HG03565 (cell line): Measurements from ENCODE around the gene SF3B4.
A peak's percentile ranks its signal among the peaks of the same experiment; 100 is the strongest.
"Not testable (repeated sequence)": the region's sequence is repeated elsewhere in the genome, so short reads cannot be mapped to it uniquely, and the experiment has no call there.

ENCODE experiments used
- ATAC-seq: cut with Tn5 transposase; IDR thresholded peaks from one replicate; pipeline ENCODE4 v1.9.1; 2021; ENCODE audit warnings: mild to moderate bottlenecking, moderate library complexity; ENCODE audit not compliant: unreplicated experiment

The SF3B4 gene

DNA sequence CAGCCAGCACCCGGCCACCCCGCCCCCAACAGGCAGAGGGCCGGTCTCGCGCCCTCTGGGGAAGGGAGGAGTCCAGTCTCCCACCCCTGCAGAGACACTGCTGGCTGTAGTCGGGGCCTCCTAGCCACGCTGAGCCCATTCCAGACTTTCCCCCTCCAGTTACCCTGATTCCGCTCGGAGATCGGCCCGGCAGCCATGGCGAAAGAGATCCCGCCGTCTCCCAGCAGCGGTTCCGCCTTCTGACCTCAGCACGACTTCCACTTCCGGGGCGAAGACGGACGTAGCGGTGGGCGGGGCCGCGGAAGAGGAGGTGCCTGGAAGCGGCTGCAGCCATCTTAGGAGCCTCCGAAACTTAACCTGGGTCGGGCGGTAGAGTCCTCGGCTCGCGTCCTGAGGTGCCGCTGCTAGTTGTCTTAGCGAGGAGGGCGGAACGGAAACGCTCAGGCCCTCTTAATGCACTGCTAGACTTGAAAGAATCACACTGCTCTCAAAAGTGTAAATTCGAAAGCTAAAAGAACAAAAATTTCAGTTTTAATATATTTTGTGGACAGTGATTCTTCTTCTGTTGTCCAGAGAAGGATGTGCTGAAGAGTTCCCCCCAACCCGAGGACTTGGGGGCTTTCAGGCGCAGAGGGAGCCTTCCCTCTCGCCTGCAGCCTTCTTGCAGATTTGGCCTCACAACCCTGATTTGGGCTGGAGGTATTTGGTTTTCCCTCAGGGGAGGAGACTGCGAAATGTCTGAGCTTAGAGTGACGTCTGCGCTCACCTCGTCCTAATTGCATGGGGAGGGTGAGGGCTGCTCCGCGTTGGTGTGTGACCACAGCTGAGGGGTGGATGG is at the start of gene SF3B4:
Gene SF3B4, minus strand, starts transcription at position 241 of the 838 bp plus-strand sequence. Its CDS starts 44 bp downstream, at position 197.
- ATAC-seq = peak; percentile 81

GRCh38 chr1:149977345-149977744 is 49.7 kb upstream of the SF3B4 start:
- ATAC-seq = no peak

DNA sequence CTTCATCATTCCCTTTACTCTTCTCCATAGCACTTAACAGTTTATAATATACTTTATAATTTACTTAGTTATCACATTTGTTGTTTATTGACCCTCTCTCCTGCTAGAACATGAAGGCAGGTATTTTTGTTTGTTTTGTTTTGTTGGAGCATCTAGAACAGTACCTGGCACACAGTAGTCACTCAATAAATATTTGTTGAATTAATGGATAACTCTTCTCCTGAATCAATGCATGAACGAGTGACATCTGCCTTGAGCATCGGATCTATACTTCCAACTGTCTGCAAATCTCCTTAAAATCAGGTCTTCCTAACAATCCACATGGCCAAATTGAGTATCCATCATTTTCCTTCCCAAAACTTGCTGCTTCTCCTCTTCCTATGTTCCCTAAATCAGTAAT is 44.9 kb upstream of the SF3B4 start:
- ATAC-seq = no peak

- no peak for ATAC-seq
Observed at GRCh38 chr1:149967646-149968045, 40.0 kb upstream of the SF3B4 start.

GRCh38 chr1:149967041-149967440 is 39.4 kb upstream of the SF3B4 start:
- no peak for ATAC-seq

GRCh38 chr1:149966405-149966804 is 38.8 kb upstream of the SF3B4 start:
- no peak for ATAC-seq

DNA sequence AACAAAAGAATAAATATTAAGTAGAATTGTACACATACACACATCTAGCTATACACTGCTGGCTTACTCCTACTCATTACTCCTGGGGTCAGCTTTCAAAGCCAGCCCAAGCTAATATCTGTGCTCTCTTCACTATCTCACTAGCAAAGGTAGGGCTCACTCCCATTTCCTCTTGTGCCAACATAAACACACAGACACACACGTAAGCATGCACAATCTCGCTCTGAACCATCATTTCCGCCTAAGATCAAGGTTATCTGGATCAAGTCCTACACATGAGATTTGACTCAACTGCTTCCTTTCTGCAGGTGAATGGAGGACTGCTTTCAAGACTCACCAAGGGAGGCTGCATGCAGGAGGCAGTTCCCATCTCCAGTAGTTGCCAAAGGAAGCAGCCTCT is 37.8 kb upstream of the SF3B4 start:
- no peak for ATAC-seq

DNA sequence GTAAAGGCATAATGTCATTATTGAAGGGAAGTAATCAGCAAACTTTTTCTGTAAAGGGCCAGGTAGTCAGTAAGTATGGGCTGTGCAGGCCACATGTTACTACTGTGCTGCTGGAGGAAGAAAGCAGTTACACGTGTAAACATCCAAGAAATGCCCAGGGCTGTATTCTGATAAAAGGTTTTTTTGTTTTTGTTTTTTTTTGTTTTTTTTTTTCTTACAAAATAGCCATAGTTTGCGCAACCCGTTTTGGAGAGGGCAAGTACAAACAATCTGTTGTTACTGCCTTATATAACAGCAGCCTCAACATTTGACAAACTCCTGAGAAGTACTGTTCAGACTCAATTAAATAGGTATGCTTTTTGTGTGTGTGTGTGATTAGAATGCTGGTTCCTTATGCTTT is 35.8 kb upstream of the SF3B4 start:
- ATAC-seq = no peak

- no peak for ATAC-seq
Observed at GRCh38 chr1:149962736-149963135, 35.1 kb upstream of the SF3B4 start.

DNA sequence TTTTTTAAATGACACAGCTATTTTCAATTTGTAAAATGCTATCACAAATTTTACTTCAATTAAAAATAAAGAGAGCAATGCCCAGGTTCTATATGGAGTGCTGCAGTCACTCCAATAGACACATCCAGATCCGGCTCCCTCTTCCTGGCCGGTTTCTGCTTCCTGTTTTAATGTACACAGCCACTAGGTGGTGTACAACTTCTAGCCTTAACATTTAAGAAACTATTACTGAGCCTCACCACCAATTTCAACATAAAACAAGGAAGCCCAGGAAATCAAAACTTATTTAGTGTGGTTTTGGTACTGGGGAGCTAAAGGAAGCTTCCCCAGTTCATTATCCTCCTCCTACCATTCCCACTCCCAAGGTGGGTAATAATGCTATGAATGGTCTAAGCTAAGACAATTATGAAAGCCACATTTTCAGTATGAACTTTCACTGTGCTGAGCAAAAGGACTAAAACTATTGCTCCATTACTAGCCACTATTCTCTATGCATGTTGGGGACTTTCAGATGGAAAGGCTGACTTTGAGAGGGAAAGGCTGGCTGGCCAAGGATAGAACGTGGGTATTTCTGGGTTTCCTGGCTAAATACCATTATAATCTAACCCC is 34.5 kb upstream of the SF3B4 start:
- ATAC-seq = no peak

- ATAC-seq = not testable (repeated sequence)
Observed at GRCh38 chr1:149957548-149957947, 29.9 kb upstream of the SF3B4 start.

DNA sequence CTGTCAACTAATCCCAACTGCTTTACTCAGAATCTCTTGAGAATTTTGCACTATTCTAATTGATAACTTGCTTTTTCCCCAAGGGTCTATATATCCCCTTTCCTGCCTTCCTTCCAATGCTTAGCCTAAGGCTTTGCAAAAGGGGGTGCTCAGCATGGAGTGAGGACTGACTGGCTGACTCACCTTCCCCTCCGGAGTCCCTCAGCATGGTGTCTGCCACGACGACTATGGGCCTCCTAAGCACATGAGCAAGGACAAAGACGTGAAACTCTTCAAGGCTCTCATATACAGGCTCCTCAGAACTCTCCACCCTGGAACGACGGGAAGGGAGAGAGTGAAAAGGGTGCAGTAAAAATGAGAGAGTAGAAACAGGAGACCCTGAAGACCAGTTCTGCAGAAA is 22.3 kb upstream of the SF3B4 start:
- no peak for ATAC-seq

GRCh38 chr1:149945206-149945605 is 17.6 kb upstream of the SF3B4 start:
- ATAC-seq = no peak

GRCh38 chr1:149942885-149943284 is 15.3 kb upstream of the SF3B4 start:
- no peak for ATAC-seq

GRCh38 chr1:149942207-149942606 is 14.6 kb upstream of the SF3B4 start:
- ATAC-seq = no peak

DNA sequence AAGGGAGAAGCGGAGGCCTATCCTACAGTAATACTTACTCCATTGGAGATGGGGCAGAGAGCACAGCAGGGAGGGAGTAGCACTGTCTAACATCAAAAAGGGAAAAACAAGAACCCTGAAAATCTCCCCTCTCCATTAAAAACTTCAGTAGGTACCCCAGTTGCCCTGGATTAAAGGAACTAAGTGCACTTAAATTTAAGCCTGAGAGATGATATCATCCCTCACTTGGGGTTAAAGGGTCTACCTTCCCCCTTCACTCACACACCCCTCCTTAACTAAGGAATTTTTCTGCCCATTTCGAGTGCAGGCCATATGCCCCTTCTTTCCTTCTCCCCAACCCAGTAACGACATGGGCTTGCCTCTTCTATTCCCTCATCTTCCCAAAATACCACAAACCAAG is 12.8 kb upstream of the SF3B4 start:
- ATAC-seq = no peak

- not testable (repeated sequence) for ATAC-seq
Observed at GRCh38 chr1:149938668-149939003, 11.0 kb upstream of the SF3B4 start.

DNA sequence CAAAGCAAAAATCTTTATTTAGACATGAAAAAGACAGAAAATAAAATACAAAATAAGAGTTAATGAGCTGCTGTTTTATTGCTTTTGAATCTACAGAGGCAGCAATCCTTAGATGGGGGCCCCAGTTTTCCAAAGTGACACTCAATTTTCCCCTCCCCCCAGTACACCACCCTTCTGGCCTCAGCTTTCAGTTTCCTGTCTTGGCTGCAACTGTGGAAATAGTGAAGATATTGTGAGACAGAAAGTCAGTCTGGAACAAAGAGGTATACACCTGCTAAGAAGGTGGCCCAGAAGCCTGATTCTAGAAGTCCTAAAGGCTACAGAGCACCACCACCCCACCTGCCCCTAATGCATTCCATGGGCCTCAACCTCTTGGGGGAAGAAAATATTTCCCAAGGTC is 10.2 kb upstream of the SF3B4 start:
- ATAC-seq = no peak

GRCh38 chr1:149936992-149937705 is 9.5 kb upstream of the SF3B4 start:
- no peak for ATAC-seq

- ATAC-seq = no peak
Observed at GRCh38 chr1:149936170-149936991, 8.8 kb upstream of the SF3B4 start, which contains the start of gene MTMR11. Gene MTMR11, minus strand, starts transcription at chr1:149936879. Its CDS starts 232 bp downstream, at chr1:149936647.

DNA sequence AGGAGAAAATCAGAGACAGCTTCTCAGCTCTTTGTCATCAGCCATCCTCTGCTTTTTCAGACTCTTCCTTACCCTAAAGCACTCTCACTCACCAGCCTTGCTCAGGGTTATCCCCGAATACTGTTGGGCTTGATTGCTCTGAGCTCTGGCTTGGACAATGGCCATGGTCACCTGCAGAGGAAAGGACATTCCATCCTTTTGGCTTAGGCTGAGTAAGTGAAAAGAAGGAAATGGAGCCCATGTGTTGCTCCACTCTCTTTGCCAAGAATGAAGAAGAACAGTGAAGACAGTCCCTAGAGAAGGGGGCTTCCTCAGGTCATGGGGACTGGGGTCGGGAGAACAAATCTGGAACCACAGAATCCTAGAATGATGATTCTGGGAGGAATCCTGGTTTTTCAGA is 6.8 kb upstream of the SF3B4 start:
- ATAC-seq = no peak
